Pancreas (tissue), 10 donors: Measurements from ENCODE around the gene EML6. TPM values are rescaled to one million over a fixed set of nuclear protein-coding genes. Genes with fewer than 3 reads are reported as not detected.

ENCODE experiments used
- ATAC-seq, 4 donors: fragments of 200-7000 bp; cut with Tn5 transposase; one replicate each; pipeline versions ENCODE4 v1.8.0 to v1.9.1; 2020; ENCODE audit warnings: mild to moderate bottlenecking in 4 of 4, moderate library complexity in 4 of 4
- DNase-seq, 6 donors: peaks; one replicate each; pipeline ENCODE4 v3.0.0-alpha.2; 2020
- FAIRE-seq: peaks from 2 replicates; lab custom pipeline; 2012; peaks lifted over from hg19 to GRCh38; lab: Jason Lieb, UNC
- H3K27ac ChIP-seq, 4 donors: fragments of 200-600 bp; sonication (generic); 1 replicate in 3 of 4; 2 replicates in 1 of 4; pipeline versions ENCODE4 v1.5.0 to v1.8.0; 2020
- H3K27me3 ChIP-seq, 4 donors: fragments of 200-600 bp; one replicate each; pipeline ENCODE4 v1.8.0; 2021
- H3K36me3 ChIP-seq, 3 donors: fragments of 200-600 bp; sonication (generic) in 1 of 3; one replicate each; pipeline versions ENCODE4 v1.5.0 to v1.8.0; 2020 to 2021
- H3K4me1 ChIP-seq, 3 donors: fragments of 200-600 bp; one replicate each; pipeline ENCODE4 v1.8.0; 2021
- H3K4me3 ChIP-seq, 4 donors: fragments of 200-600 bp; sonication (generic) in 2 of 4; one replicate each; pipeline versions ENCODE4 v1.5.0 to v1.8.0; 2020 to 2021
- H3K9me3 ChIP-seq, 4 donors: fragments of 200-600 bp; one replicate each; pipeline ENCODE4 v1.8.0; 2021
- WGBS, 2 donors: extraction: QIAGEN DNeasy Blood & Tissue Kit; methylation state at CpG; one replicate each; pipeline ENCODE4 v1.1.7; 2013; 5-methylcytosine and 5-hydroxymethylcytosine counted together
- intact Hi-C, 3 donors: fragments of 100-400 bp; cut with DNase I; formaldehyde crosslinking; loops; one replicate each; pipeline versions ENCODE4 v1.11.1 to v1.14.2; 2022
- polyA plus RNA-seq, 2 donors: library from polyadenylated mRNA; stranded (reverse); fragments of 200-250 nt; gene quantifications; one replicate each; pipeline ENCODE4 v1.2.3, GENCODE V29; 2013
- total RNA-seq, 6 donors: library from RNA; stranded (reverse); fragmentation: NEBNext Ultra II Directional in 4 of 6; extraction: Animal tissue kit (Norgen Biotek cat#: 25700) in 4 of 6; gene quantifications; one replicate each; pipeline versions ENCODE4 v1.2.1 to v1.2.4, GENCODE V29; 2021 to 2023
- TF ChIP-seq, protein P1 (sequence below), 4 donors: fragments of 200-600 bp; sonication (generic) in 3 of 4; IDR thresholded peaks; one replicate each; pipeline versions ENCODE4 v1.5.0 to v1.8.0; 2021; ENCODE audit warnings: antibody characterized with exemption in 4 of 4
- donor health status: healthy with polysubstance abuse.
- donor health status: DM: no; HTN: no; CAD: no; lungs with moderate emphysema.
- donor health status: DM: no; HTN: no; CAD: no.
- donor health status: control.
- donor health status: control.
- donor health status: Bipolar disorder and iron deficiency.
- donor health status: DM: yes; HTN: yes; CAD: no.
- donor health status: DM: no; HTN: no; CAD: no.
- donor health status: DM: no; HTN: no; CAD: no.
- donor health status: DM: yes; HTN: yes; CAD: no.

EML6 gene
- total and polyA plus RNA-seq, 8 donors: 1.2 to 4.9 (median 2.2) TPM

DNA sequence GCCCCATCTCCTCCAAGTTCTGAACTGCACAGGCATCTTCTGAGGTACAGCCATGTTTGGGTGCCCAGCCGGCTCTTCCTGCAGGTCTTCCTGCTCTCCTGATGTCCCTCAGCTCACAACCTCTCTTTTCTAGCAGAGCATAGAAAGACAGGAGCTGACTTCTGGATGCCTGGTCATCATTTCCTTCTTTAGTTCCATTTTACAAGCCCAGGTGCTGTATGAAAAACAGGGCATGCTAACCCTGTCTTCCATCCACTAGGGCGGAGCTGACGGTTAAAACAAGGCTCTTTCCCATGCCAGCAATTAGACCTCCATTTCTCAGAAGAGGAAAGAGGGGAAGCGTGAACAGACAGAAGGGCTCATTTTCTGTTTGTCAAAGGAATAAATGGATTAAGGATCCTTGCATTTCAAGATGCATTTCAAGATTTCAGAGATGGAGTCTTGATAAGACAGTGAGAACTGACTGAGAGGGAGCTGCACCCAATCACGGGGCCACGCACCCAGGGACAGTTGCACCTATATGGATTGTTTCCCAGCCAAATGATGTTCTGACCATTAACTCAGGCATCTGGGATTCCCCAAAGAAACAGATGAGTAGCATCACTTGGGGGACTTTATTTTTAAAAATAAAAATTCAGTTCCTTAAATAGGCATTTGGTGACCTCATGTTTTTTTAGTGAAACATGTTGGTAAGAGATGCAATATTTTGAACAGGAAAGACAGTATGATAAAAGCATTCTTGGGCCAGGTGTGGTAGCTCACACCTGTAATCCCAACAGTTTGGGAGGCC is 45.8 kb upstream of the EML6 start:
- ATAC-seq (no peak), FAIRE-seq (no peak), DNase-seq (no peak)
- no peaks in the 10 kb centered on the region for H3K36me3 ChIP-seq
- H3K4me1 ChIP-seq: peaks cover 0 to 21% (median 8%) of the 10 kb centered on the region in 3 donors
- no peaks in the 10 kb centered on the region for H3K9me3 ChIP-seq
- no peaks in the 10 kb centered on the region for H3K27me3 ChIP-seq
- WGBS, 2 donors: 91 to 98% methylated on average over 6 of the region's 6 CpGs
- H3K27ac ChIP-seq: no peak overlapping the region
- TF ChIP-seq, protein P1, sequence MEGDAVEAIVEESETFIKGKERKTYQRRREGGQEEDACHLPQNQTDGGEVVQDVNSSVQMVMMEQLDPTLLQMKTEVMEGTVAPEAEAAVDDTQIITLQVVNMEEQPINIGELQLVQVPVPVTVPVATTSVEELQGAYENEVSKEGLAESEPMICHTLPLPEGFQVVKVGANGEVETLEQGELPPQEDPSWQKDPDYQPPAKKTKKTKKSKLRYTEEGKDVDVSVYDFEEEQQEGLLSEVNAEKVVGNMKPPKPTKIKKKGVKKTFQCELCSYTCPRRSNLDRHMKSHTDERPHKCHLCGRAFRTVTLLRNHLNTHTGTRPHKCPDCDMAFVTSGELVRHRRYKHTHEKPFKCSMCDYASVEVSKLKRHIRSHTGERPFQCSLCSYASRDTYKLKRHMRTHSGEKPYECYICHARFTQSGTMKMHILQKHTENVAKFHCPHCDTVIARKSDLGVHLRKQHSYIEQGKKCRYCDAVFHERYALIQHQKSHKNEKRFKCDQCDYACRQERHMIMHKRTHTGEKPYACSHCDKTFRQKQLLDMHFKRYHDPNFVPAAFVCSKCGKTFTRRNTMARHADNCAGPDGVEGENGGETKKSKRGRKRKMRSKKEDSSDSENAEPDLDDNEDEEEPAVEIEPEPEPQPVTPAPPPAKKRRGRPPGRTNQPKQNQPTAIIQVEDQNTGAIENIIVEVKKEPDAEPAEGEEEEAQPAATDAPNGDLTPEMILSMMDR (IDR thresholded peaks at IDR 0.05): no peak
- no peak overlapping the region for H3K4me3 ChIP-seq
- intact Hi-C loops: no loop called here

DNA sequence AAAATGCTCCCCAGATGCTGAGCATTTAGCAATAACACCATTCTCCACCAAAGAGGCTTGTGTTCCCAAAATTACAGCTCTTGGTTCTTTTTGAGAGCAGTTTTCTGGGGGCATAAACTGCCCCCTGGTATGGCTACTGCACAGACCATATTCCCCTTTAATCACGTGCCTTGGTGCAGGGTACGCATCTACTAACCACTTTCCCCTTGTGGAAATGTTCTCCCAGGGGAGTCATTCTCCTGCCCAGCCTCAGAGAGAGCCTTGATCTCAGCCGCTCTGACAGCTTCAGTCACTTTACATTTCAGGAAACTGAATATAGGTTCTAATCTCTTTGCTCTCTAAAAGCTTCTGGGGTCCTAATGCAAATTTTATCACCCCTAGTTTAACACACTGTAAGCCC is 44.7 kb upstream of the EML6 start:
- intact Hi-C loops: no loop called here
- TF ChIP-seq, protein P1 (IDR thresholded peaks at IDR 0.05): no peak
- Histone ChIP-seq H3K36me3 (no peaks in the 10 kb centered on the region), H3K9me3 (no peaks in the 10 kb centered on the region), H3K27me3 (no peaks in the 10 kb centered on the region), H3K27ac (no peak overlapping the region), H3K4me1 (peaks cover 0 to 13% (median 1%) of the 10 kb centered on the region in 3 donors), H3K4me3 (no peak overlapping the region)
- no peak for DNase-seq
- no peak for ATAC-seq
- WGBS, 2 donors: 83 to 91% methylated on average over 3 of the region's 3 CpGs
- FAIRE-seq: no peak

DNA sequence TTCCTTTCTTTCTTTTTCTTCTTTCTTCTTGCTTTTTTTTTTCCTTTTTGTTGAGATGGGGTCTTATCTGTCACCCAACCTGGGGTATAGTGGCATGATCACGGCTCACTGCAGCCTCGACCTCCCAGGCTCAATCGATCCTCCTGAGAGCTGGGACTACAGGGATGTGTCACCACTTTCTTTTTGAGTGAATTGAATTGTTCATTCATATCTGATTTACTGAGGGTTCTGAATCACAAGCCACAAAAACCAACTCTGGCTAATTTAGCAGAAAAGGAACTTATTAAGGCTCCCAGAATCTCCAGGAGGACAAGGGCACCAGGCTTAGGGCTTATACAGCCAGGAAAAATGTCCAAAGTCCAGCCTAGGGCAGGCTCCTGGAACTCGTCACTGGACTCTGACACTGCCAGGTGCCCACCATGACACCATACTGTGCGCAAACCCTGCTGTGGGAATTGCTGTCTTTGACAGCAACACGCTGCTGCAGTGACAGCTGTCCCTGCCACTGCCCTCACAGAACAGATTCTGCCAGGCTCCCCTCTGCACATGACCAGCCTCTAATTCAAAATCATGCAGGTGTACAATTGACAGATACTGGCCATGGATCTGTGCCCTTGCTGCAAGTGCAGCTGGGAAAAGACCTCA is 42.9 kb upstream of the EML6 start:
- DNase-seq: no peak
- Histone ChIP-seq H3K27ac (no peak overlapping the region), H3K4me1 (peaks cover 0 to 6% (median 0%) of the 10 kb centered on the region in 3 donors), H3K36me3 (no peaks in the 10 kb centered on the region), H3K9me3 (no peaks in the 10 kb centered on the region), H3K27me3 (no peaks in the 10 kb centered on the region), H3K4me3 (no peak overlapping the region)
- no peak for FAIRE-seq
- intact Hi-C loops: no loop called here
- TF ChIP-seq, protein P1 (IDR thresholded peaks at IDR 0.05): no peak
- no peak for ATAC-seq
- WGBS, 2 donors: 66 to 68% methylated on average over 6 of the region's 6 CpGs

DNA sequence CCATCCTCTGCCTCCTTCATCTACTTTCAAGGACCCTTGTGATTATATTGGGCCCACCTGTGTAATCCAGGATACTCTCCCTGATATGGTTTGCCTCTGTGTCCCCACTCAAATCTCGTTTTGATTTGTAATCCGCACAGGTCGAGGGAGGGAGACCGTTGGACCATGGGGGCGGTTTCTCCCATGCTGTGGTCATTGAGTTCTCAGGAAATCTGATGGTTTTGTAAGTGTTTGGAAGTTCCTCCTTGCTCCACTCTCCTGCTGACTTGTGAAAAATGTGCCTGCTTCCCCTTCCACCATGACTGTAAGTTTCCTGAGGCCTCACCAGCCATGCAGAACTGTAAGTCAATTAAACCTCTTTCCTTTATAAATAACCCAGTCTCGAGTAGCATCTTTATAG is 42.0 kb upstream of the EML6 start:
- no peaks in the 10 kb centered on the region for H3K9me3 ChIP-seq
- intact Hi-C loops: no loop called here
- FAIRE-seq (no peak), ATAC-seq (no peak), DNase-seq (no peak)
- TF ChIP-seq, protein P1 (IDR thresholded peaks at IDR 0.05): no peak
- no peaks in the 10 kb centered on the region for H3K4me1 ChIP-seq
- WGBS, 2 donors: 82 to 86% methylated on average over 6 of the region's 6 CpGs
- no peak overlapping the region for H3K27ac ChIP-seq
- H3K4me3 ChIP-seq: no peak overlapping the region
- no peaks in the 10 kb centered on the region for H3K27me3 ChIP-seq
- no peaks in the 10 kb centered on the region for H3K36me3 ChIP-seq

DNA sequence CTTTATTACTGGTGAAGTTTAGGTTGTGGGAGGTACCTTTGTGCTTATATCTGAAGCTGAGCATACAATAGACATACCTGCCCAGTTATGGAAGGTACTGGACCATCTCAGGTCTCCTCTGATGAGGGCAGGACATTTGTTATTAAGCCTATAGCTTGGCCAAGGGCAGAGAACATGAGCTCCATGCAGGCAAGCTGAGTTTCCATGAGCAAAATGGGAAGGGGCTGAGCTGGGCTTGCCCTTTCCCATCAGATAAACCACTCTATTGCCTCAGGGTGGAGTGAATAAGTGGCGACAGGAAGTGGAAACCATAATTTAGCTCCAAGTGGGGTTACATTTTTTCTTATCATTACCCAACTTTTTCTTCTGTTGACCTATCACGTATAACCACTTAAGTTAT is 39.9 kb upstream of the EML6 start:
- Histone ChIP-seq H3K4me1 (no peaks in the 10 kb centered on the region), H3K36me3 (no peaks in the 10 kb centered on the region), H3K9me3 (no peaks in the 10 kb centered on the region), H3K4me3 (no peak overlapping the region), H3K27me3 (no peaks in the 10 kb centered on the region), H3K27ac (no peak overlapping the region)
- ATAC-seq (no peak), DNase-seq (no peak), FAIRE-seq (no peak)
- WGBS, 2 donors: 74 to 81% methylated on average over 2 of the region's 2 CpGs
- TF ChIP-seq, protein P1 (IDR thresholded peaks at IDR 0.05): no peak
- intact Hi-C loops: no loop called here
